Measurements from ENCODE around the gene OBP2B.

DNA sequence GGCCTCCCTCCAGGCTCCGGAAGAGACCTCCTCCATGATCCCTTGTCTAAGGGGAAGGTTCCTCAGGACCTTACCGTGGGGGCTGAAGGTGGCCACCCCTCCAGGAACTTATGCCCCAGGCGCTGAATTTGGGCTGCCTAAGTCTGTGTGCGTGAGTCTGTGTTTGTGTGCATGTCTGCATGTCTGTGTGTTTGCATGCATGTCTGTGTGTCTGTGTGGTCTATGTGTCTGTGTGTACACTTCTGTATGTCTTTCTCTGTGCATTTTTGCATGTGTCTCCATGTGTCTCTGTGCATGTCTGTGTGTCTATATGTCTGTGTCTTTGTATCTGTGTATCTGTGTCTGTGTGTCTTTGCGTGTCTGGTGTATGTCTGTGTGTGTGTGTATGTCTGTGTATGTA, 45.4 kb upstream of the OBP2B start:
- TF ChIP-seq, protein P1, sequence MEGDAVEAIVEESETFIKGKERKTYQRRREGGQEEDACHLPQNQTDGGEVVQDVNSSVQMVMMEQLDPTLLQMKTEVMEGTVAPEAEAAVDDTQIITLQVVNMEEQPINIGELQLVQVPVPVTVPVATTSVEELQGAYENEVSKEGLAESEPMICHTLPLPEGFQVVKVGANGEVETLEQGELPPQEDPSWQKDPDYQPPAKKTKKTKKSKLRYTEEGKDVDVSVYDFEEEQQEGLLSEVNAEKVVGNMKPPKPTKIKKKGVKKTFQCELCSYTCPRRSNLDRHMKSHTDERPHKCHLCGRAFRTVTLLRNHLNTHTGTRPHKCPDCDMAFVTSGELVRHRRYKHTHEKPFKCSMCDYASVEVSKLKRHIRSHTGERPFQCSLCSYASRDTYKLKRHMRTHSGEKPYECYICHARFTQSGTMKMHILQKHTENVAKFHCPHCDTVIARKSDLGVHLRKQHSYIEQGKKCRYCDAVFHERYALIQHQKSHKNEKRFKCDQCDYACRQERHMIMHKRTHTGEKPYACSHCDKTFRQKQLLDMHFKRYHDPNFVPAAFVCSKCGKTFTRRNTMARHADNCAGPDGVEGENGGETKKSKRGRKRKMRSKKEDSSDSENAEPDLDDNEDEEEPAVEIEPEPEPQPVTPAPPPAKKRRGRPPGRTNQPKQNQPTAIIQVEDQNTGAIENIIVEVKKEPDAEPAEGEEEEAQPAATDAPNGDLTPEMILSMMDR (IDR thresholded peaks at IDR 0.05 in 4 of 5, conservative IDR thresholded peaks at IDR 0.05 in 1 of 5): no peak
- TF ChIP-seq POLR2A (IDR thresholded peaks at IDR 0.05): no peak
